CD14-positive monocyte (primary cell): ENCODE data around the gene SCIN. TPM values are rescaled to one million over a fixed set of nuclear protein-coding genes. Genes with fewer than 3 reads are reported as not detected.

Experiments
- DNase-seq, 3 donors: peaks; one replicate each; pipeline ENCODE4 v3.0.0-alpha.2; 2011 to 2022
- H2AFZ ChIP-seq: 2 replicates; pipeline ENCODE4 v1.6.0; 2012; ENCODE audit warnings: mild to moderate bottlenecking, low read depth, low read length, inconsistent platforms; ENCODE audit not compliant: insufficient read depth, poor library complexity, severe bottlenecking
- H3K27ac ChIP-seq, 2 donors: 1 replicate in 1 of 2; 2 replicates in 1 of 2; pipeline ENCODE4 v1.5.1; 2012 to 2013; ENCODE audit warnings: low read length in 2 of 2, control low read depth in 1 of 2, inconsistent platforms in 1 of 2, low read depth in 1 of 2, mild to moderate bottlenecking in 1 of 2
- H3K27me3 ChIP-seq, 2 donors: one replicate each; pipeline versions ENCODE4 v1.6.0 to v1.6.1; 2011 to 2013; ENCODE audit warnings: low read length in 2 of 2; ENCODE audit not compliant: control insufficient read depth in 2 of 2, insufficient read depth in 2 of 2
- H3K36me3 ChIP-seq, 2 donors: replicated peaks in 1 of 2; 1 replicate in 1 of 2; 2 replicates in 1 of 2; pipeline versions ENCODE4 v1.5.1 to v1.6.1; 2012 to 2013; ENCODE audit warnings: low read length in 2 of 2, control low read depth in 1 of 2, inconsistent platforms in 1 of 2, mild to moderate bottlenecking in 1 of 2; ENCODE audit not compliant: insufficient read depth in 2 of 2, control insufficient read depth in 1 of 2
- H3K4me1 ChIP-seq, 2 donors: 1 replicate in 1 of 2; 2 replicates in 1 of 2; pipeline versions ENCODE4 v1.5.1 to v1.6.1; 2012 to 2013; ENCODE audit warnings: low read length in 2 of 2, control low read depth in 1 of 2, inconsistent platforms in 1 of 2, mild to moderate bottlenecking in 1 of 2, moderate library complexity in 1 of 2; ENCODE audit not compliant: insufficient read depth in 2 of 2, control insufficient read depth in 1 of 2
- H3K4me2 ChIP-seq: replicated peaks from 2 replicates; pipeline ENCODE3; 2012; ENCODE audit warnings: low read length, moderate library complexity, mild to moderate bottlenecking; ENCODE audit not compliant: poor library complexity, severe bottlenecking; ENCODE audit errors: extremely low read depth
- H3K4me3 ChIP-seq, 3 experiments: fragments of 200-600 bp in 1 of 3; sonication (generic) in 1 of 3; replicated peaks in 1 of 3; 1 replicate in 2 of 3; 2 replicates in 1 of 3; pipeline ENCODE4 v1.5.1; 2011 to 2013; ENCODE audit warnings: low read length in 3 of 3, mild to moderate bottlenecking in 3 of 3, control low read depth in 2 of 3, low read depth in 2 of 3, inconsistent platforms in 1 of 3, moderate library complexity in 1 of 3
- H3K79me2 ChIP-seq: 2 replicates; pipeline ENCODE4 v1.6.0; 2012; ENCODE audit warnings: mild to moderate bottlenecking, control low read depth, inconsistent platforms, low read length, moderate library complexity; ENCODE audit not compliant: insufficient read depth
- H3K9ac ChIP-seq: 2 replicates; pipeline ENCODE4 v1.6.0; 2017; ENCODE audit warnings: low read length, mild to moderate bottlenecking; ENCODE audit not compliant: insufficient read depth, poor library complexity, severe bottlenecking
- H3K9me3 ChIP-seq, 2 donors: replicated peaks in 1 of 2; 1 replicate in 1 of 2; 2 replicates in 1 of 2; pipeline versions ENCODE4 v1.5.1 to v1.6.1; 2012 to 2013; ENCODE audit warnings: low read length in 2 of 2, control low read depth in 1 of 2; ENCODE audit not compliant: control insufficient read depth in 1 of 2, insufficient read depth in 1 of 2
- H4K20me1 ChIP-seq: 2 replicates; pipeline ENCODE4 v1.6.0; 2012; ENCODE audit warnings: mild to moderate bottlenecking, low read length, control low read depth, moderate library complexity; ENCODE audit not compliant: insufficient read depth
- H3K27ac Mint-ChIP-seq, 7 donors: one replicate each; pipeline ENCODE4 v1.8.0; 2020; ENCODE audit warnings: mild to moderate bottlenecking in 7 of 7, mixed read lengths in 7 of 7, moderate library complexity in 6 of 7, inconsistent platforms in 2 of 7
- H3K27me3 Mint-ChIP-seq, 3 donors: one replicate each; pipeline ENCODE4 v1.8.0; 2021 to 2022; ENCODE audit warnings: low read depth in 3 of 3, mild to moderate bottlenecking in 3 of 3, mixed read lengths in 3 of 3, moderate library complexity in 3 of 3, inconsistent platforms in 1 of 3
- H3K36me3 Mint-ChIP-seq, 2 donors: one replicate each; pipeline ENCODE4 v1.8.0; 2020; ENCODE audit warnings: mixed read lengths in 2 of 2, inconsistent platforms in 1 of 2, mild to moderate bottlenecking in 1 of 2
- H3K4me1 Mint-ChIP-seq: one replicate; pipeline ENCODE4 v1.8.0; 2020; ENCODE audit warnings: mild to moderate bottlenecking, mixed read lengths
- H3K4me3 Mint-ChIP-seq, 2 donors: one replicate each; pipeline ENCODE4 v1.8.0; 2020; ENCODE audit warnings: mild to moderate bottlenecking in 2 of 2, mixed read lengths in 2 of 2, moderate library complexity in 1 of 2
- H3K9me3 Mint-ChIP-seq, 7 donors: one replicate each; pipeline ENCODE4 v1.8.0; 2020 to 2022; ENCODE audit warnings: mixed read lengths in 7 of 7, mild to moderate bottlenecking in 6 of 7, moderate library complexity in 6 of 7, inconsistent platforms in 2 of 7
- CTCF ChIP-seq: fragments of 200-600 bp; IDR thresholded peaks from one replicate; pipeline ENCODE4 v1.8.0; 2022; ENCODE audit warnings: antibody characterized with exemption, mild to moderate bottlenecking
- WGBS: methylation state at CpG from one replicate; pipeline ENCODE4 v1.1.5; 2013; ENCODE audit warnings: missing lambda C conversion rate; ENCODE audit not compliant: insufficient coverage; 5-methylcytosine and 5-hydroxymethylcytosine counted together
- intact Hi-C, 2 donors: fragments of 100-400 bp; cut with micrococcal nuclease; formaldehyde crosslinking; loops; one replicate each; pipeline versions ENCODE4 v1.15.0 to v1.15.1; 2023
- polyA plus RNA-seq, 3 donors: library from polyadenylated mRNA; depleted of rRNA in 1 of 3; unstranded in 2 of 3; stranded (reverse) in 1 of 3; fragments of 300-500 nt in 2 of 3; fragments of >200 nt in 1 of 3; fragmentation: Illumina TruSeq in 2 of 3; gene quantifications; 1 replicate in 2 of 3; 2 replicates in 1 of 3; pipeline ENCODE4 v1.2.3, GENCODE V29; 2012 to 2021

Gene SCIN
- polyA plus RNA-seq, 3 donors = 0.08 TPM; not detected in 2

GRCh38 chr7:12646139-12646538 lies 75.6 kb downstream of the SCIN start:
- DNase-seq = no peak
- Histone ChIP-seq H3K27ac (no peak overlapping the region), H3K4me2 (no peak overlapping the region), H4K20me1 (no peaks in the 10 kb centered on the region), H3K79me2 (no peaks in the 10 kb centered on the region), H3K4me3 (no peak overlapping the region), H3K36me3 (no peaks in the 10 kb centered on the region), H3K9ac (no peak overlapping the region), H2AFZ (peak overlapping the region; percentile 8), H3K27me3 (no peaks in the 10 kb centered on the region), H3K9me3 (no peaks in the 10 kb centered on the region), H3K4me1 (peaks cover 4 to 11% of the 10 kb centered on the region in 2 donors)
- Mint-ChIP-seq H3K4me3 (no peak overlapping the region), H3K27me3 (no peaks in the 10 kb centered on the region), H3K36me3 (no peaks in the 10 kb centered on the region), H3K4me1 (peaks cover 2% of the 10 kb centered on the region), H3K9me3 (no peaks in the 10 kb centered on the region), H3K27ac (no peak overlapping the region)
- no CpG with 5 or more reads among the region's 1 CpG for WGBS
- TF ChIP-seq CTCF = no peak
- intact Hi-C loops = loop anchor here in 1 of 2 donors (10.0 kb wide), 1 partner anchor 69 kb away; no protein-coding TSS in a partner anchor

GRCh38 chr7:12647364-12648219 lies 77.1 kb downstream of the SCIN start:
- Mint-ChIP-seq H3K4me3 (no peak overlapping the region), H3K27me3 (peaks cover 0 to 1% (median 0%) of the 10 kb centered on the region in 3 donors), H3K36me3 (no peaks in the 10 kb centered on the region), H3K4me1 (peaks cover 2% of the 10 kb centered on the region), H3K9me3 (no peaks in the 10 kb centered on the region), H3K27ac (no peak overlapping the region)
- Histone ChIP-seq H3K4me3 (no peak overlapping the region), H3K4me1 (peaks cover 4 to 11% of the 10 kb centered on the region in 2 donors), H3K4me2 (no peak overlapping the region), H3K9me3 (no peaks in the 10 kb centered on the region), H4K20me1 (no peaks in the 10 kb centered on the region), H3K9ac (no peak overlapping the region), H3K79me2 (no peaks in the 10 kb centered on the region), H2AFZ (no peak overlapping the region), H3K27ac (no peak overlapping the region), H3K36me3 (no peaks in the 10 kb centered on the region), H3K27me3 (no peaks in the 10 kb centered on the region)
- WGBS = no CpG with 5 or more reads among the region's 6 CpGs
- TF ChIP-seq CTCF = no peak
- intact Hi-C loops = loop anchor here in 1 of 2 donors (10.0 kb wide), 1 partner anchor 67 kb away; no protein-coding TSS in a partner anchor
- DNase-seq = peak in 2 of 3 donors; percentile 23 to 38
